Gastrocnemius medialis (tissue), 4 donors: Measurements from ENCODE around the gene EPB42. TPM values are rescaled to one million over a fixed set of nuclear protein-coding genes. Genes with fewer than 3 reads are reported as not detected.
"Not testable (repeated sequence)": the region's sequence is repeated elsewhere in the genome, so short reads cannot be mapped to it uniquely, and the experiment has no call there.

ENCODE experiments used
- ATAC-seq, 2 donors: fragments of 150-250 bp; one replicate each; pipeline ENCODE4 v1.9.1; 2016
- DNase-seq, 2 donors: peaks; one replicate each; pipeline ENCODE4 v3.0.0-alpha.2; 2019
- H3K27ac ChIP-seq, 4 donors: fragments of 200-600 bp; sonication (generic); 1 replicate in 1 of 4; 2 replicates in 3 of 4; pipeline ENCODE4 v1.5.1; 2016 to 2018; ENCODE audit warnings: mild to moderate bottlenecking in 2 of 4, moderate library complexity in 1 of 4
- H3K27me3 ChIP-seq, 3 donors: fragments of 200-600 bp; sonication (generic) in 2 of 3; 1 replicate in 1 of 3; 2 replicates in 2 of 3; pipeline versions ENCODE4 v1.5.1 to v1.6.0; 2016 to 2019; ENCODE audit warnings: mild to moderate bottlenecking in 1 of 3, moderate library complexity in 1 of 3
- H3K36me3 ChIP-seq, 2 donors: fragments of 200-600 bp; sonication (generic) in 1 of 2; one replicate each; pipeline ENCODE4 v1.5.1; 2017 to 2018
- H3K4me1 ChIP-seq, 2 donors: fragments of 200-600 bp; sonication (generic) in 1 of 2; one replicate each; pipeline ENCODE4 v1.5.1; 2016 to 2017; ENCODE audit warnings: mild to moderate bottlenecking in 2 of 2
- H3K4me3 ChIP-seq, 4 donors: fragments of 200-600 bp; sonication (generic) in 3 of 4; 1 replicate in 1 of 4; 2 replicates in 3 of 4; pipeline ENCODE4 v1.5.1; 2016 to 2019; ENCODE audit warnings: mild to moderate bottlenecking in 2 of 4
- H3K9me3 ChIP-seq, 3 donors: fragments of 200-600 bp; sonication (generic) in 2 of 3; 1 replicate in 1 of 3; 2 replicates in 2 of 3; pipeline ENCODE4 v1.5.1; 2016 to 2019
- CTCF ChIP-seq, 5 experiments: fragments of 450-650 bp in 3 of 5; fragments of 200-600 bp in 2 of 5; sonication (generic) in 2 of 5; IDR thresholded peaks in 4 of 5; conservative IDR thresholded peaks in 1 of 5; 1 replicate in 4 of 5; 2 replicates in 1 of 5; pipeline ENCODE4 v1.5.1; 2016 to 2019; ENCODE audit warnings: antibody characterized with exemption in 5 of 5, mild to moderate bottlenecking in 3 of 5, moderate library complexity in 3 of 5
- POLR2A ChIP-seq, 2 donors: fragments of 450-650 bp; IDR thresholded peaks; one replicate each; pipeline ENCODE4 v1.6.1; 2017; ENCODE audit warnings: antibody characterized with exemption in 2 of 2, mild to moderate bottlenecking in 2 of 2, moderate library complexity in 2 of 2
- in situ Hi-C, 4 donors: fragments of 200-750 bp; cut with MboI; loops; one replicate each; pipeline versions ENCODE4 v1.15.0 to v1.8.0; 2017; ENCODE audit warnings: low sequenced_read_pairs in 4 of 4
- intact Hi-C: fragments of 100-400 bp; cut with DNase I; formaldehyde crosslinking; loops from one replicate; pipeline ENCODE4 v1.15.1; 2023; ENCODE audit warnings: low total_unique reads
- total RNA-seq, 4 donors: library from RNA; depleted of rRNA; stranded (reverse); fragments of >200 nt; gene quantifications; one replicate each; pipeline versions ENCODE4 v1.1.0 to v1.2.3, GENCODE V29; 2016

EPB42 gene
- total RNA-seq, 4 donors from 2014 or later, result not detected

GRCh38 chr15:43230640-43231115 lies 9.9 kb upstream of the EPB42 start:
- DNase-seq (peak; percentile 19 to 52), ATAC-seq (peak; percentile 75 to 81)
- Histone ChIP-seq H3K4me1 (peaks cover 0 to 19% of the 10 kb centered on the region in 2 donors), H3K9me3 (no peaks in the 10 kb centered on the region), H3K27ac (peak overlapping the region in 2 of 4 donors; percentile 58 to 59), H3K36me3 (no peaks in the 10 kb centered on the region), H3K27me3 (no peaks in the 10 kb centered on the region), H3K4me3 (no peak overlapping the region)
- no peak for TF ChIP-seq POLR2A (IDR thresholded peaks at IDR 0.05)
- TF ChIP-seq CTCF (IDR thresholded peaks at IDR 0.05 in 4 of 5, conservative IDR thresholded peaks at IDR 0.05 in 1 of 5), result no peak
- intact Hi-C loops, result no loop called here
- in situ Hi-C loops, result no loop called here

DNA sequence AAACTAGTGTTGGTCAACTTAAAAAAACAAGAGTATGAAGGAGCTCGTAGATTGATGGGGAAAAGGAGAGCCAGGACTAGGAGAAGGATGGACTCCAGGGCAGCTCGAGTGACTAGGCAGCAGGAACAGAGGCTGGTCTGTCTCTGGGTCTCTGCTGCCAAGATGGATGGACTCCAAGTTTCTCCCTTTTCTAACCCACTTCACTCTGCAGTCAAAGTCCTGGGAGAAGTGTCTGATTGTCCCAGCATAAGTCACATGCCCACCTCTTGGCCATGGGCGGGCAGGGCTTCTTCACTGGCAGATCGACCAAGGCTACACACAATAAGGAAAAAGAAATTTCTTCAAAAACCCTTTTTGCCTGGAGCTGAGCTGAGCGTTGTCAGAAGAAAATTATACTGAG lies 9.2 kb upstream of the EPB42 start:
- DNase-seq (no peak), ATAC-seq (no peak)
- H3K4me1 ChIP-seq, result peaks cover 0 to 19% of the 10 kb centered on the region in 2 donors
- no peak for TF ChIP-seq POLR2A (IDR thresholded peaks at IDR 0.05)
- no peak for TF ChIP-seq CTCF (IDR thresholded peaks at IDR 0.05 in 4 of 5, conservative IDR thresholded peaks at IDR 0.05 in 1 of 5)
- H3K27ac ChIP-seq, result peak overlapping the region in 2 of 4 donors; percentile 58 to 59
- no peak overlapping the region for H3K4me3 ChIP-seq
- no peaks in the 10 kb centered on the region for H3K36me3 ChIP-seq
- no peaks in the 10 kb centered on the region for H3K27me3 ChIP-seq
- intact Hi-C loops (no loop called here), in situ Hi-C loops (loop anchor here in 1 of 4 donors (5.0 kb wide), 1 partner anchor 57 kb away; no protein-coding TSS in a partner anchor)
- no peaks in the 10 kb centered on the region for H3K9me3 ChIP-seq

DNA sequence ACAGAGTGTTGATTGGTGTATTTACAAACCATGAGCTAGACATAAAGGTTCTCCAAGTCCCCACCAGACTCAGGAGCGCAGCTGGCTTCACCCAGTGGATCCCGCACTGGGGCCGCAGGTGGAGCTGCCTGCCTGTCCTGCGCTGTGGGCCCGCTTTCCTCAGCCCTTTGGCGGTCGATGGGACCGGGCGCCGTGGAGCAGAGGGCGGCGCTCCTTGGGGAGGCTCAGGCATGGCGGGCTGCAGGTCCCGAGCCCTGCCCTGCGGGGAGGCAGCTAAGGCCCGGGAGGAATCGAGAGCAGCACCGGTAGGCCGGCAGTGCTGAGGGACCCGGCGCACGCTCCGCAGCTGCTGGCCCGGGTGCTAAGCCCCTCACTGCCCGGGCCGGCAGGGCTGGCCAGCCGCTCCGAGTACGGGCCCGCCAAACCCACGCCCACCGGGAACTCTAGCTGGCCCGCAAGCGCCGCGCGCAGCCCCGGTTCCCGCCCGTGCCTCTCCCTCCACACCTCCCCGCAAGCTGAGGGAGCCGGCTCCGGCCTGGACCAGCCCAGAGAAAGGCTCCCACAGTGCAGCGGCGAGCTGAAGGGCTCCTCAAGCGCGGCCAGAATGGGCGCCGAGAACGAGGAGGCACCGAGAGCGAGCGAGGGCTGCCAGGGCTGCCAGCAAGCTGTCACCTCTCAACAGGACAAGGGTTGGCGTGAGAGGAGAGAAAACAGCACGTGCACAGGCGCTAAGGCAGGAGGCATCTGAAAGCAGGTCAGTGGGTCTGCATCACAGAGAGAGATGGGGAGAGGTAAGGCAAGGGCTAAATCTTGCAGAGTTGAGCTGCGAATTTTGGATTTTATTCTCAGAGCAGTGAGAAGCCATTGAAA lies 5.9 kb upstream of the EPB42 start:
- in situ Hi-C loops (loop anchor here in 1 of 4 donors (5.0 kb wide), 1 partner anchor 61 kb away; no protein-coding TSS in a partner anchor), intact Hi-C loops (no loop called here)
- H3K4me1 ChIP-seq, result peaks cover 0 to 19% of the 10 kb centered on the region in 2 donors
- ATAC-seq (no peak), DNase-seq (no peak)
- H3K36me3 ChIP-seq, result no peaks in the 10 kb centered on the region
- no peak overlapping the region for H3K27ac ChIP-seq
- no peak overlapping the region for H3K4me3 ChIP-seq
- TF ChIP-seq POLR2A (IDR thresholded peaks at IDR 0.05) (no peak), CTCF (IDR thresholded peaks at IDR 0.05 in 4 of 5, conservative IDR thresholded peaks at IDR 0.05 in 1 of 5) (no peak)
- H3K27me3 ChIP-seq, result no peaks in the 10 kb centered on the region
- no peaks in the 10 kb centered on the region for H3K9me3 ChIP-seq

- not testable (repeated sequence) for DNase-seq, H3K4me3 ChIP-seq, H3K9me3 ChIP-seq, H3K27ac ChIP-seq, ATAC-seq, H3K36me3 ChIP-seq, H3K27me3 ChIP-seq
- in situ Hi-C loops, result loop anchor here in 1 of 4 donors (5.0 kb wide), 1 partner anchor 61 kb away; no protein-coding TSS in a partner anchor
- intact Hi-C loops, result loop anchor here (1.0 kb wide), 1 partner anchor 59 kb away; no protein-coding TSS in a partner anchor
- H3K4me1 ChIP-seq, result peaks cover 0 to 17% of the 10 kb centered on the region in 2 donors
Observed at GRCh38 chr15:43225950-43226255, 5.1 kb upstream of the EPB42 start.
